Hematopoietic multipotent progenitor cell (in vitro differentiated cells): ENCODE data around the gene ZC3HAV1. TPM values are rescaled to one million over a fixed set of nuclear protein-coding genes. Genes with fewer than 3 reads are reported as not detected.
"Not testable (repeated sequence)": the region's sequence is repeated elsewhere in the genome, so short reads cannot be mapped to it uniquely, and the experiment has no call there.

ENCODE experiments used
- DNase-seq, 3 donors: peaks; one replicate each; pipeline ENCODE4 v3.0.0-alpha.2; 2011 to 2015; ENCODE audit warnings: low read depth in 2 of 3, low spot score in 2 of 3
- total RNA-seq: library from RNA; depleted of rRNA; stranded (reverse); fragments of >200 nt; gene quantifications from one replicate; pipeline ENCODE4 v1.2.3, GENCODE V29; 2012

The ZC3HAV1 gene
- 71.9 TPM for total RNA-seq

GRCh38 chr7:139109188-139109982, at the start of gene ZC3HAV1:
TSS of gene ZC3HAV1 (minus strand) at chr7:139109720. CDS start at chr7:139109331, 389 bp downstream.
- DNase-seq: peak; percentile 78 to 97 (median 96)

GRCh38 chr7:139153832-139154231, 44.3 kb upstream of the ZC3HAV1 start:
- peak in 1 of 3 donors; percentile 16 for DNase-seq

- DNase-seq: no peak
These were observed 42.6 kb upstream of the ZC3HAV1 start for GRCh38 chr7:139152149-139152548.

- no peak for DNase-seq
These were observed 29.6 kb upstream of the ZC3HAV1 start for GRCh38 chr7:139139150-139139549.

- DNase-seq: peak; percentile 76 to 94 (median 88)
These were observed 24.0 kb upstream of the ZC3HAV1 start for GRCh38 chr7:139133335-139134139.

- DNase-seq: no peak
These were observed 23.4 kb upstream of the ZC3HAV1 start for GRCh38 chr7:139132887-139133286.

- DNase-seq: no peak
These were observed 22.1 kb upstream of the ZC3HAV1 start for GRCh38 chr7:139131601-139132041.

GRCh38 chr7:139129814-139130213, 20.3 kb upstream of the ZC3HAV1 start:
- not testable (repeated sequence) for DNase-seq

GRCh38 chr7:139127648-139128047, 18.1 kb upstream of the ZC3HAV1 start:
- peak in 1 of 3 donors; percentile 38 for DNase-seq

GRCh38 chr7:139125657-139126056, 16.1 kb upstream of the ZC3HAV1 start:
- DNase-seq: no peak

GRCh38 chr7:139124995-139125394, 15.5 kb upstream of the ZC3HAV1 start:
- DNase-seq: not testable (repeated sequence)

- peak in 1 of 3 donors; percentile 8 for DNase-seq
These were observed 14.8 kb upstream of the ZC3HAV1 start for GRCh38 chr7:139124084-139124914.

- DNase-seq: no peak
These were observed 9.9 kb upstream of the ZC3HAV1 start for GRCh38 chr7:139119486-139119849.

GRCh38 chr7:139118805-139119485, 9.4 kb upstream of the ZC3HAV1 start:
- DNase-seq: no peak

- no peak for DNase-seq
These were observed 8.8 kb upstream of the ZC3HAV1 start for GRCh38 chr7:139118234-139118804.

GRCh38 chr7:139117599-139118233, 8.2 kb upstream of the ZC3HAV1 start:
- no peak for DNase-seq

- DNase-seq: no peak
These were observed 7.5 kb upstream of the ZC3HAV1 start for GRCh38 chr7:139116999-139117398.

GRCh38 chr7:139115104-139115503, 5.6 kb upstream of the ZC3HAV1 start:
- DNase-seq: no peak

- DNase-seq: no peak
These were observed 5.1 kb upstream of the ZC3HAV1 start for GRCh38 chr7:139114585-139114984.
